Cortex of kidney (tissue), 1 donor: ENCODE data around the gene TRPM2.

Experiments
- DNase-seq: peaks from one replicate; lab custom pipeline; 2025; lab: John Stamatoyannopoulos, UW

TRPM2 gene

GRCh38 chr21:44322621-44323325 lies 30.6 kb upstream of the TRPM2 start:
- no peak for DNase-seq

- no peak for DNase-seq
Measured at GRCh38 chr21:44323591-44323990, 29.8 kb upstream of the TRPM2 start.

GRCh38 chr21:44324106-44324853 lies 29.1 kb upstream of the TRPM2 start:
- no peak for DNase-seq

GRCh38 chr21:44324854-44325107 lies 28.6 kb upstream of the TRPM2 start:
- no peak for DNase-seq

- no peak for DNase-seq
Measured at GRCh38 chr21:44325386-44326271, 27.8 kb upstream of the TRPM2 start.

DNA sequence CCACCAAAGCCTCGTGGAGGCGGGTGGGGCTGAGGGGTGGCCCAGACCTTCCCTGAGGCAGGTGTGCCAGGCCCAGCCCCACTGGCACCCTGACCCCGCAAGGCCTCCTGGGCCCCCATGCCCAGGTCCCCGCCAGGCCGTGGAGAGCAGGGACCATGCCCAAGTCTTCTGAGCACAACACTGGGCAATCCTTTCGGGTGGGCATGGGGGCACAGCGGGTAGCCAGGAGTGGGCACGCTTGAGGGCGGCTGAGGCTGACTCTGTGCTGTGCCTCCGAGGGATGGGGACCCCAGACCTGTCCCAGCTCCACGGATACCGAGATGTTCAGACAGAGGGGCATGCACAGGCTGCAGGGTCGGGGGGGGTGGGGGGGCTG lies 27.2 kb upstream of the TRPM2 start:
- no peak for DNase-seq

DNA sequence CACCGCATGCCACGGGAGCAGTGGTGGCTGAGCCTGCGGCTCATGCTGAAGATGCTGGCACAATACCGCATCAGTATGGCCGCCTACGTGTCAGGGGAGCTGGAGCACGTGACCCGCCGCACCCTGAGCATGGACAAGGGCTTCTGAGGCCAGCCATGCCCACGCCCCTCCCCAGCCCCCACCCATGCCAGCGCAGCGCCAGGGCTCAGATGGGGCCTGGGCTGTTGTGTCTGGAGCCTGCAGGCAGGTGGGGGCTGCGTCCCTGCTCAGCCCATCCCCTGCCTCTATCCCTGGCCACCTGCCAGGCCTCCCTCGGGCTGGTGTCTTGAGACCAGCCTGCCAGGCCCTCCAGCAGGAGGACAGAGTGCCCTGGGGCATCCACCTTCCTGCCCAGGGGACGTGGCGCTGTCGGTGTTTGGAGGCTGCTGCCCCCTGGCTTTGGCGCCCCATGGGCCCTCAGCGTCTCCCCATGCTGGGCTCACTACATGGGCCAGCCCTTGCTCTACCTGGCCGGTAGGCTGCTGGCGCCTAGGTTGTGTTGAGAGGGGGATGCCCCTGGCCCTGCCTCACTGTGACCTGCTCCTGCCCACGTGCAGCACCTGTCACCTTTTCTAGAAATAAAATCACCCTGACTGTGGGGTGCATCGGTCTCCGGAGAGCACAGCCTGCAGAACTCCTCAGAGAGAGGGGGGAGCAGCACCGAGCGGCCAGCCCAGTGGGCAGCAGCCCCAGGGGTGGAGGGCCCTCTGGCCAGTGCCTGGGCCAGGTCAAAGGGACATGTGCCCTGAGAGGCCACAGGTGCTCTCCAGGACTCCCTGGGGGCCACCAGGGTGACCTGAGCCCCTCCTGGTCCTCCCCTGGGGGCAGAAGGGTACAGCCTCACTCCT lies 26.5 kb upstream of the TRPM2 start:
- no peak for DNase-seq

DNA sequence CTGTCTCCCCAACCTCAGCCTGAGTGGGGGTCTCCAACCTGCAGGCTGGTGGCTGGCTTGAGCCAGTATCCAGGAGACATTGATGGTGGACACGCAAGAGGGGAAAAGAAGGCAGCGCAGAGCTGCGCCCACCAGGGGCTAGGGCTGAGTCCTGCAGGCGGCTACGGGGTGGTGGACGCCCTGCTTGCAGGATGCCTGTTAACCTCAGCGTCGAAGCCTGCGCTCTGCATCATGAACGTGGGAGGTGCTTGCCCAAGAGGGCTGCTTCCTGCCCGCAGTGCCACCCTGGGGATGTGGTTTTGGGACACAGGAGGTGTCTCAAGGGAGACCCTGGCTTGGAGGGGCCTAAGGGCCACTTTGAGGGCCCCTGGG lies 25.8 kb upstream of the TRPM2 start:
- DNase-seq: no peak

DNA sequence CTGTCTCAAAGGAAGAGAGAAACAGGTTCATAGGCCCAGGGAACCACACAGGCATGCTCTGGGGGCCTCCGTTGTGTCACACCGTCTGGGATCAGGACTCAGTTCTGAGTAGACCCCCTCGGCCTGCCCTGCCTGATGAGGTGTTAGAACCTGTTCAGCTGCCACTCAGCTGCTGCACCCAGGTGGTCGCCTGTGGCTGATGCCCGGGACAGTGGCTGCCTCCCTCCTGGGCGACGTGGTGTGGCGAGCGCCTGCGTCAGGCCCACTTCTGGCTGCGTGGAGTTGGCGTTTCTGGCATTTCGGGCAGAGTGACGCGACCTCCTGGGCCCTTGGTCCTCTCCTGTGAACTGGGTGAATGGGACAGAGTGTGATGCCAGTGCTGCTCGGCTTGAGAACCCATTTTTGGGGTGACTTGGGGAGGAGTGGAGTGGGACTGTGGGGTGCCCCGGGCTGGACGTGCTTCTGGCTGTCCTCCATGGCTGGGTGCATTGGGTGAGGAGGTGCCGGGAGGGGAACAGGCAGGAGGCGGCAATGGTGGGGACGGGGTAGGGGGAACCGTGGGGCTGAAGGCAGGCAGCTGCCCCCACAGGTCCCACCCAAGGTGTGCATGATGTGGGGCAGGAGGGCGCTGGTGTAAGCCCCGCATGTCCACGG lies 25.1 kb upstream of the TRPM2 start:
- DNase-seq: no peak

DNA sequence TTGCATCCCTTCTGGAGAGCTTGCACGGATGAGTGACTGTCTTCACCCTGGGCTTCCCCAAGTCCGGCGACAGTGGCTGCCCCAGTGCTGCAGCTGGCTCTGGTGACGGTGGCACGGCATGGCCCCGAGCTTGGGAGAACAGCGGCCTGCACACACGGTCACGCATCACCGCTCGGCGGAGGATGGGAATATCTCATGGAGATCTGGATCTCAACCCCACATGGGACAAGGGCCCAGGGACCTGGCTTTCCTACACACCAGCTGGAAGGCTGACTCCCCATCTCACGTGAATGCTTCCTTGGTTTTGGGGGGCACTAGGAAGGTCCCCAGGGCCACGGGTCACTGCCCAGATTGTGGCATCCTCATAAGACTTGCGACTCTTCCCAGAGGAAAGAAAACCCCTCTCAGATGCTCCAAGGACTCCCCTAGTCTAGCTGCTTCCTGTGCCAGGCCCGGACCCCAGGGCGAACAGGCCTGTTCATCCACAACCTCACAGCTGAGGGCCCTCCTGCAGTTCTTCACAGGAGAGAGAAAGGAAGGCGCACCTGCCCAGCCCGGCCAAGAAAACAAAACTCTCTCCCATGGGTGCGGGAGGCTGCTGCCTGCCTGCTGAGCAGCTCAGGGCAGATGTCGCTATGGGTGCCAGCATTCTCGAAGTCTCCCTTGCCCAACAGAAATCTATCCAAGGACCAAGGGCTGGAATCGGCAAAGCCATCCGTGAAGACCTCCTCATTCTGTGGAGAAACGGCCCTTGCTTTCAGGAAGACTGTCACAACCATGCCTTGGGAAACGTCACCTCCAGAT lies 24.1 kb upstream of the TRPM2 start:
- DNase-seq: no peak

DNA sequence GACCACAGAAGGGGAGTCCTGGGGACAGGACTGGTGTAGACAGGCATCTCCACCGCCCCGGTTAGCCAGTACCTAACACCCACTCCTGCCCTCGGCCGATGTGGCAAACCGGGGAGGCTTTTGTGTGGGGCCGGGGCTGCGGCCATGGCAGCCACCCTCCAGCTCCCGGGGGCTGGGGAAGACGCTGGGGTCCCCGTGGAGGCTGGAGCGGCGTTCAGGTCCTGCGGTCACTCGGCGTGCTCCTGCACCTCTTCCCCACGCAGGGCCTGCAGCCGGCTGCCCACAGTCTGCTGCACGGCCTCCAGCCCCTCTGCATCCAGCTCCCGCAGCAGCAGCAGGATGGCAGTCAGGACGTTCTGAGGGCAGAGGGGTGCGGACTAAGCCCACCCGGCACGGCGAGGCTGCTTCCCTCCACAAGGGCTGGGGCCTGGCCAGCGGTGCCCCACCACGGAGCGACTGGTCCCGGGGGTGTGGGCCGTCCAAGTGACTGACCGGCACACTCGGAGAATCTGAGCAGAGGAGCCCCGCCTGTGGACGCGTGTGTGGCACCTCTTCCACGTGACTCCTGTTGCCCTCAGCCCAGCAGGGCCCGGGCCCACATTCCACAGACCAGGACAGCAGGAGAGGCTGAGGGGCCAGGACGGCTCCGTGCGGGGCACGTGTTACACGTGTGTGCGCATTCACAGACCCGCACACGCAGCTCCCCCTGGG lies 23.3 kb upstream of the TRPM2 start:
- no peak for DNase-seq

- no peak for DNase-seq
Measured at GRCh38 chr21:44330698-44331097, 22.7 kb upstream of the TRPM2 start.

DNA sequence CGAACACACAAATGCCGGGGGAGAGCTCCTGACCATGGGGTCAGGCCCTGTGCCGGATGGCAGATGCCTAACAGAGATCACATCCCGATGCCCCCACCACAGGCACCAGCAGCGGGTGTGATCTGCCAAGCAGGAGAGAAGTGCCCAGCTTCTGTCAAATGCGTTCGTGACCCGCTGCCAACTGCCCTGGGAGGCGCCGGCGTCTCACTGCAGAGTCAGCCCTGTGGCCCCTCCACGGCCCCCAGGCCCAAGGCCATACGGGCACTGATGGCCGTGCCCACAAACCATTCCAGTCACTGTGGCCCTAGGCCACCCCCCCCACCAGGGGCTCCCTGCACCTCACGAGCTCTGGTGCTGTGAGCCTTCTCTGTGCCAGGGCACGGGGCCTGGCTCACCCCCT lies 22.2 kb upstream of the TRPM2 start:
- DNase-seq: no peak

GRCh38 chr21:44331650-44332307 lies 21.6 kb upstream of the TRPM2 start:
- DNase-seq: no peak

DNA sequence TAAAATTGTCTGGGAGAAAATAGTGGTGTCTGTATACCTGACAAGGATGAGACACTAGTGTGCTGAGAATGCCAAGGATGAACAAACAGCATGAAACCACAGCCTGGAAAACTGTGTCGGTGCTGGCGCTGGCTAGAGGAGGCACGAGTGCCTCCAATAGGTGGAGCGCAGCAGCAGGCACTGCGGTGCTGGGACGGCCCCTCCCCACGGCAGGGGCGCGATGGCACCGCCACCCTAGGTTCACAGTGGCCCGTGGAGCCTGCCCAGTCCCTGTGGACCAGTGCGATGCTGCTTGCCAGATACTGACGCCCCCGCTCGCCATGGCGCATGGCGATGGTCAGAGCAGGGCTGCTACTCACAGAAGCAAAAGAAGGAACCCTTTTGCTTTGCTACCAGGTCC lies 21.0 kb upstream of the TRPM2 start:
- no peak for DNase-seq

DNA sequence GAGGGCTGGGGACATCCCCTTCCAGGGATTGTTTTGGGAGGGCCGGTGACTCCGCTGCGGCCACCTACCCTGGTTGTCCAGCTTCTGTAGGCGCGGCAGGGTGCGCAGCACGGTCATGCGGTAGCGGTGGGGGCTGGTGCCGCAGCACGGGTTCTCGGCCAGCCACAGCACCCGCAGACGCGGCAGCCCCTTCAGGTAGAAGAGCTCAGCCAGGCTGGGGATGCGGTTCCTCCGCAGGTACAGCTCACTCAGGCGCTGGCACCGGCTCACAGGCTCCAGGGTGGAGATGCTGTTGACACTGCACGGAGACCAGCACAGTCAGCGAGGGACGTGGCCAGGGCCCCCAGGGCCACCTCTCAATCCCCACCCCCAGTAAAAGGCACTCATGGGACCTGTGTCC lies 20.5 kb upstream of the TRPM2 start:
- no peak for DNase-seq

DNA sequence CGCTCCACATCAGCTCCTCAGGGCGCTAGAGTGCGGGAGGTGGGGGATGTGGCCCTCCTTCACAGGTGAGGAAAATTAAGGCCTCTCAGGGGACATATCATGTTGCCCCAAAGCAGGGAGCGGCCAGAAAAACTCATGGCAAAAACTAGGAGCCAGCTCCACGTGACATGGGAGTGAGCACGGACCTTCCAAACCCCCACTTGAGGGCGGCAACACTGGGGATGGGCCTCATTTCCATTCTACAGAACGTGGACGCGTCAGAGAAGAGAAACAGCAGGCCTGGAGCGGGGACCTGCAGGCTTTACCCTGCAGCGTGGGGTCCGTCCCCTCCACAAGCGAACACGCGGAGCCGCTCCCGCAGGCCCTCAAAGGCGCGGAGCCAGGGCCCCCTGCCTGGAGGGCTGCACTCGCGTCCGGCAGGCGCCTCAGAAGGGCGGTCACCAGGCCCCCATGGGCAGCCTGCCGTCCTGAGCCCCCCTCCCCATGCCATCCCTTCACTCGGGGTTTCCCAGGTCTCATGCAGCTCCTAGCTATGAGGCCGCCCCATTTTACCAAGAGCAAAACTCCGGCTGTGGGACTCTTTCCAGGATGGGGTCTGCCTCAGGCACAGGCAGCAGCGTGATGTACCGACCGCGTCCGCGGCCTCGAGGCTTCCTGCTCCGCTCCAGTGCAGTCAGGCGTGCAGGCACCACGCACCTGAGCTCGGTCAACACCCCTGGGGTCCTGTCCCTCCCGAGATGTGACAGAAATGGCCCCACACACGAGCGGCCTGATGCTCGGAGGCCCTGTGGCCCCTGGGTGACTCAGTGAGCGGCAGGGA lies 19.7 kb upstream of the TRPM2 start:
- no peak for DNase-seq

GRCh38 chr21:44334329-44335030 lies 18.9 kb upstream of the TRPM2 start:
- no peak for DNase-seq
